PC-3 (cell line): ENCODE data around the gene ZNF532.

Experiments used
- EZH2 ChIP-seq: fragments of 300-600 bp; sonication (generic); IDR thresholded peaks from one replicate; pipeline ENCODE4 v1.6.1; 2017; ENCODE audit warnings: antibody characterized with exemption, mild to moderate bottlenecking, low read length; ENCODE audit not compliant: unreplicated experiment
- EZH2phosphoT487 ChIP-seq: fragments of 300-600 bp; sonication (generic); IDR thresholded peaks from 2 replicates; pipeline ENCODE4 v1.6.1; 2018; ENCODE audit warnings: mild to moderate bottlenecking, antibody characterized with exemption, low read length, borderline replicate concordance
- TF ChIP-seq, protein P1 (sequence below): fragments of 300-600 bp; sonication (generic); conservative IDR thresholded peaks from 2 replicates; pipeline ENCODE4 v1.5.1; 2017; ENCODE audit warnings: antibody characterized with exemption, low read depth, mild to moderate bottlenecking, low read length

DNA sequence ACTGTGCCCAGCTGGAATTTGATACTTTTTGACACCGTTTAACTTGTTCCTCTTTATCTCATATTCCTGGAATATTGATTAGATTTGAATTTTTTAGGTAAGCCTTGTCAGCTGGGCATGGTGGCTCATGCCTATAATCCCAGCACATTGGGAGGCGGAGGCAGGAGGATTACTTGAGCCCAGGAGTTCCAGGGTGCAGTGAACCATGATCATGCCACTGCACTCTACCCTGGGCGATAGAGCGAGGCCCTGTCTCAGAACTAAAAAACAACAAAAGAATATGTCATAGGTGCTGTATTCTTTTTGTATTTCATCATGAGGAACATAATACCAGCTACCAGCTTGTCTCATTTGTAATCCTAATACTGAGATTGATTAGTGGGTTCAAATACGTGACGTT lies 90.3 kb downstream of the ZNF532 start:
- TF ChIP-seq, protein P1, sequence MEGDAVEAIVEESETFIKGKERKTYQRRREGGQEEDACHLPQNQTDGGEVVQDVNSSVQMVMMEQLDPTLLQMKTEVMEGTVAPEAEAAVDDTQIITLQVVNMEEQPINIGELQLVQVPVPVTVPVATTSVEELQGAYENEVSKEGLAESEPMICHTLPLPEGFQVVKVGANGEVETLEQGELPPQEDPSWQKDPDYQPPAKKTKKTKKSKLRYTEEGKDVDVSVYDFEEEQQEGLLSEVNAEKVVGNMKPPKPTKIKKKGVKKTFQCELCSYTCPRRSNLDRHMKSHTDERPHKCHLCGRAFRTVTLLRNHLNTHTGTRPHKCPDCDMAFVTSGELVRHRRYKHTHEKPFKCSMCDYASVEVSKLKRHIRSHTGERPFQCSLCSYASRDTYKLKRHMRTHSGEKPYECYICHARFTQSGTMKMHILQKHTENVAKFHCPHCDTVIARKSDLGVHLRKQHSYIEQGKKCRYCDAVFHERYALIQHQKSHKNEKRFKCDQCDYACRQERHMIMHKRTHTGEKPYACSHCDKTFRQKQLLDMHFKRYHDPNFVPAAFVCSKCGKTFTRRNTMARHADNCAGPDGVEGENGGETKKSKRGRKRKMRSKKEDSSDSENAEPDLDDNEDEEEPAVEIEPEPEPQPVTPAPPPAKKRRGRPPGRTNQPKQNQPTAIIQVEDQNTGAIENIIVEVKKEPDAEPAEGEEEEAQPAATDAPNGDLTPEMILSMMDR = no peak
- TF ChIP-seq EZH2 (no peak), EZH2phosphoT487 (no peak)
